22Rv1 (cell line): ENCODE results near the gene GPATCH1.

Experiments used
- H3K27ac ChIP-seq: fragments of 450-650 bp; 2 replicates; pipeline ENCODE4 v1.5.1; 2017
- ZFX ChIP-seq: fragments of 450-650 bp; IDR thresholded peaks from 2 replicates; pipeline ENCODE4 v1.6.1; 2017; ENCODE audit warnings: antibody characterized with exemption, borderline replicate concordance
- TF ChIP-seq, protein P1 (sequence below): fragments of 450-650 bp; IDR thresholded peaks from 2 replicates; pipeline ENCODE4 v1.5.1; 2017; ENCODE audit warnings: mild to moderate bottlenecking

Gene GPATCH1

DNA sequence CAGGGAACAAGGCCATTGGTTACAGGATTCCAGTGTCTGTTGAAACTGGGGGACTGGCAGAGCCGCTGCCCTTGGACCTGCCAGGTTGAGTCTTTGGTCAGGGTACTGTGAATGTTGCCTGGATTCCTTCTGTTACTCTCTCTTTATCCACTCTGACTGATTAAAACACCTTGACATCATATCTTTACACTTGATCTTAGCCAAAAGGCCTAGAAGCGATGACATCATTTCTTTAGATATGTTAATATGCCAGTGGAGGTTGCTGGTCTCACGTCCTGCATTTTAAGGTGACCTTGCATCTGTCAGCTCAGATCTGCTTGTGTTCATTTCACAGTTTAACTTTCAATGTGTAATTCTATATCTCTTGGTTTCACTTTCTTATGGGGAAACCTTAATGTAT, 9.2 kb downstream of the GPATCH1 start:
- no peak for TF ChIP-seq ZFX
- TF ChIP-seq, protein P1, sequence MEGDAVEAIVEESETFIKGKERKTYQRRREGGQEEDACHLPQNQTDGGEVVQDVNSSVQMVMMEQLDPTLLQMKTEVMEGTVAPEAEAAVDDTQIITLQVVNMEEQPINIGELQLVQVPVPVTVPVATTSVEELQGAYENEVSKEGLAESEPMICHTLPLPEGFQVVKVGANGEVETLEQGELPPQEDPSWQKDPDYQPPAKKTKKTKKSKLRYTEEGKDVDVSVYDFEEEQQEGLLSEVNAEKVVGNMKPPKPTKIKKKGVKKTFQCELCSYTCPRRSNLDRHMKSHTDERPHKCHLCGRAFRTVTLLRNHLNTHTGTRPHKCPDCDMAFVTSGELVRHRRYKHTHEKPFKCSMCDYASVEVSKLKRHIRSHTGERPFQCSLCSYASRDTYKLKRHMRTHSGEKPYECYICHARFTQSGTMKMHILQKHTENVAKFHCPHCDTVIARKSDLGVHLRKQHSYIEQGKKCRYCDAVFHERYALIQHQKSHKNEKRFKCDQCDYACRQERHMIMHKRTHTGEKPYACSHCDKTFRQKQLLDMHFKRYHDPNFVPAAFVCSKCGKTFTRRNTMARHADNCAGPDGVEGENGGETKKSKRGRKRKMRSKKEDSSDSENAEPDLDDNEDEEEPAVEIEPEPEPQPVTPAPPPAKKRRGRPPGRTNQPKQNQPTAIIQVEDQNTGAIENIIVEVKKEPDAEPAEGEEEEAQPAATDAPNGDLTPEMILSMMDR, result no peak
- no peak overlapping the region for H3K27ac ChIP-seq

DNA sequence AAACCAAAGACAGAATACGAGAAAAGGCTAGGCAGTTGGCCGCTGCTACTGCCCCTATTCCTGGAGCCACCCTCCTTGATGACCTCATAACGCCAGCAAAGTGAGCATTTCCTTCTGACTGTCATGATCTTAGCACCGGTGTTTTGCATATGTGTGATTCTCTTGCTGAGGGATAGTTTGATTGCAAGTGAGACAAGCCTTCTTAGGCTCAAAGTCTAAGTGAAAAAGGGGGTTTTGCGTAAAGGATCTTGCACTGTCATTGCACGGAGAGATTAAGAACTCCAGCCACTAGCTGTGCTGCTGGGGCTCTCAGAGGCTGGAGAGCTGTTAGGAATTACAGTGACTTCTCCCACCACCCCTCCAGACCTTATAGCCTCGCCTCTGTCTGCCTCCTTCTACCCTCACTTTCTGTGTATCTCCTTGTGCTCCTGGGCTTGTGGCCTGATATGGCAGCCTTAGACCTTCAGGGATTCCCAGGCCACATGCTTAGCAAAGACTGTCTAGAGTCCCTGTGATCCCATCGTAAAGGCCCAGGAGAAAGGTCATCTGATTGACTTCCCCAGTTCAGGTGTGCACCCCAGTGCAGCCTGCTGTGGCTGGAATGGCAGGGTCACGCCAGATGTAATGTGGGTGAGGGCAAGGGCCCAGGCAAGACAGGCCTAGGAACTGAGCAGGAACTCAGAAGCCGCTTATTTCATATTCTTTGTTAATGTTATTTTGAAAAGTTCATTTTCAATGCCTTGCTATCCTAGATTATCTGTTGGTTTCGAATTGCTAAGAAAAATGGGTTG, 12.6 kb downstream of the GPATCH1 start:
- TF ChIP-seq, protein P1, result no peak
- no peak for TF ChIP-seq ZFX
- no peak overlapping the region for H3K27ac ChIP-seq

DNA sequence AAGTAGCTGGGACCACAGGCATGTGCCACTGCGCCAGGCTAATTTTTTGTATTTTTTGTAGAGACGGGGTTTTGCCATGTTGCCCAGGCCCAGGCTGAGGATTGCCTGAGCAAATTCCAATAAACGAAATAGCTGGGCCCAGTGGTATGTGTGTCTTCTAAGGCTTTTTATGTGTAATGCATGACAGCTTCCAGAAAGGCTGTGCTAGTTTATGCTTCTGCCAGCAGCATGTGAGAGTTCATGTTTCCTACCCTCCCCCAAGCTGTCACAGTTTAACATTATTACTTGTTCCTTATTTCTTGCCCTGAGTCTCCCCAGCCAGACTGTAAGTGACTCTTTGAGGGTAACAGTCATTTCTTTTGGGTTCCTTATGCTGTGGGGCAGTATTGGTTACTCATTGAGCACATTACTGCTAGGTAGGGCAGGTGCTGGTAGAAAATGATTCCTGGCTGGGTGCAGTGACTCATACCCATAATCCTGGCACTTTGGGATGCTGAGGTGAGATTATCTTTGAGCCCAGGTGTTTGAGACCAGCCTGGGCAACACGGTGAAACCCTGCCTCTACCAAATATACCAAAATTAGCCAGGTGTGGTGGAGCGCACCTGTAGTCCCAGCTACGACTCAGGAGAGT, 13.6 kb downstream of the GPATCH1 start:
- TF ChIP-seq ZFX, result no peak
- TF ChIP-seq, protein P1, result no peak
- H3K27ac ChIP-seq, result no peak overlapping the region

DNA sequence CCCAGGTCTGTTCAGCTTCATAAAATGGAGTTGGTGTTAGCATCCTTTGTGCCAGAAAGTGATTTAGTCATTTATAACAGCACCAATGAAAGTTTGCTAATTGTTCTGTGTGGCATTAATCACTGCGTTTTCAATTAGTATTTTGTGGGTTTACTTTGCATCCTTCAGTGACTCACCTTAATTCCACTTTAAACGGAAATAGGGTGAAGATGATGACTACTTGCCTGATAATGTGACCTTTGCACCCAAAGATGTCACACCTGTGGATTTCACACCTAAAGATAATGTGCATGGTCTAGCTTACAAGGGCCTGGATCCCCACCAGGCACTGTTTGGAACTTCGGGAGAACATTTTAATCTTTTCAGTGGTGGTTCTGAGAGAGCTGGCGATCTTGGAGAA, 15.0 kb downstream of the GPATCH1 start:
- TF ChIP-seq, protein P1, result no peak
- TF ChIP-seq ZFX, result no peak

DNA sequence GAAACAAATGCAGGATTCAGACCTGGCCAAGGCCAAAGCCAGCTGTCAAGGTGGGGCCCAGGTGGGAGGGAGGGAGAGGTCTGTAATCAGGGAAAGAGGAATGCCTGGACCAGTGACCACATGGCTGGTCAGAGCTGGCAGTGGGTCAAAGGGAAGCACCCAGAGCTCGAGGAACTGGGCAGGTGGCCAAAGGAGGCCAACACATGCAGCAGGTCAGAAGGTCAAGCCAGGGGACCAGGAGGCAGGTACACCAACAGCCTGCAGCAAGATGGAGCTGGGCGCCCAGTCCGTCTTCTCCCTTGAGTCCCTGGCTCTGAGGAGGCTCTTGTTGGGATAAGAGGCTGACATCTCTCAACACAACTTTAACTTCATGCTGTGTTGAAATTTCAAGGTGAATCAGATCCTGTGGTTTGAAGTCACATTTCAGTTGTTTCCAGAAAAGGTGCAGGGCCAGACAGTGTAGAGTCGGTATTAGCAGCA, 17.1 kb downstream of the GPATCH1 start:
- no peak overlapping the region for H3K27ac ChIP-seq

More for the DNA sequence above, 15.0 kb downstream of the GPATCH1 start:
- H3K27ac ChIP-seq, result no peak overlapping the region

DNA sequence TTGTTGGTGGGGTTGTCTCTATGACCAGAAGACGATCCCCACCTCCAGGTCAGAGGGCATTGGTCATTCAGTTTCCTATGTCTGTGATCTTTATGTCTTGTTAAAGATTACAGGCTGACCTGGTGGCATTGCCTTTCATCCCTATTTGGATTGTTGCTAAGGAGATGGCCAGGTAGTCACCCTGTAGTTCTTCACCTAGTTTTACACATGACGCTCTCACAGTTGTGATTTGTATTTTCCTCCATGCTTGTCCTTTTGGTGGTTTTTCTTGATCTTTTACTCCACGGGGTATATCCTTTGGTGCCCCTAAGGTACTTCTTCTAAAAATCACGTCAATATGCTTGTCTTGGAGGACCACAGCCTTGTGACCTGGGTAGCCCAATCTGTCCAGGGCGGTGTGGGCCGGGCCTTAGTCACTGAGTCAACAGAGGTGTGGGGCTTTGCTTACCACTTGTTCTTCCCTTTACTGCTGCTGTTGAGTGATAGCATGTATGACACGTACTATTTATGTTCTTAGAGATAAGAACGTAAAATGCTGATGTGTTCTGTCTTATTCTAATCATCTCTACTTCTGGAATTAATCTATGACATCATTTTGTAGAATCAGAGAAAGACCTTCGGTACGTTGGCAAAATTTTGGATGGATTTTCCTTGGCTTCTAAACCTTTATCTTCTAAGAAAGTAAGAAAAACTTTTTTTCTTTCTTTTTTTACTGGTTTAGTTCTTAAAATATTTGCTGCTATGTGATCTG, 20.1 kb downstream of the GPATCH1 start:
- TF ChIP-seq, protein P1, result no peak
- TF ChIP-seq ZFX, result no peak
- H3K27ac ChIP-seq, result no peak overlapping the region

More for the DNA sequence above, 17.1 kb downstream of the GPATCH1 start:
- TF ChIP-seq, protein P1, result no peak
- no peak for TF ChIP-seq ZFX
